ENCODE measurements around the gene ATP5F1E.

DNA sequence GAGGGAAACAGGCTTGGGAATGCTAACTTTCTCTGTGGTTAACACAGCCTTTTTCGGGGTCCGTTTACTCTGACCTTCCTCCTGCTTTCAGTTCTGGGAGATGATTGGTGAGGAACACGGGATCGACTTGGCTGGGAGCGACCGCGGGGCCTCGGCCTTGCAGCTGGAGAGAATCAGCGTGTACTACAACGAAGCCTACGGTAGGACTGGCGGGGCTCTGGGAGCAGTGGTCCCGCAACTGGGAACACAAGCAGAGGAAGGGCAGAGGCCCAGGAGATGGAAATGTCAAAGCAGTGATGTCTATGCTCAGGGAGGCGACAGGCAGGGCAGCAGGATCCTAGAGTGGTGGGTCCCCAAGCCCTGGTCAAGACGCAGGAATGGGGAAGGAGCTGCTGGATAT is 9.4 kb downstream of the ATP5F1E start:
- TF ChIP-seq CTCF (IDR thresholded peaks at IDR 0.05): no peak
- no peak for TF ChIP-seq EP300 (IDR thresholded peaks at IDR 0.05; ENCODE audit: low read depth)
- no peak for TF ChIP-seq POLR2A (IDR thresholded peaks at IDR 0.05)
- no peak for TF ChIP-seq POLR2AphosphoS5 (IDR thresholded peaks at IDR 0.05)

Data from transverse colon (tissue), 4 donors.